GM21360 (cell line): ENCODE measurements around the gene BDH2.

ENCODE experiments used
- ATAC-seq: cut with Tn5 transposase; IDR thresholded peaks from one replicate; pipeline ENCODE4 v1.9.1; 2021; ENCODE audit warnings: mild to moderate bottlenecking, moderate library complexity; ENCODE audit not compliant: unreplicated experiment

Gene BDH2

DNA sequence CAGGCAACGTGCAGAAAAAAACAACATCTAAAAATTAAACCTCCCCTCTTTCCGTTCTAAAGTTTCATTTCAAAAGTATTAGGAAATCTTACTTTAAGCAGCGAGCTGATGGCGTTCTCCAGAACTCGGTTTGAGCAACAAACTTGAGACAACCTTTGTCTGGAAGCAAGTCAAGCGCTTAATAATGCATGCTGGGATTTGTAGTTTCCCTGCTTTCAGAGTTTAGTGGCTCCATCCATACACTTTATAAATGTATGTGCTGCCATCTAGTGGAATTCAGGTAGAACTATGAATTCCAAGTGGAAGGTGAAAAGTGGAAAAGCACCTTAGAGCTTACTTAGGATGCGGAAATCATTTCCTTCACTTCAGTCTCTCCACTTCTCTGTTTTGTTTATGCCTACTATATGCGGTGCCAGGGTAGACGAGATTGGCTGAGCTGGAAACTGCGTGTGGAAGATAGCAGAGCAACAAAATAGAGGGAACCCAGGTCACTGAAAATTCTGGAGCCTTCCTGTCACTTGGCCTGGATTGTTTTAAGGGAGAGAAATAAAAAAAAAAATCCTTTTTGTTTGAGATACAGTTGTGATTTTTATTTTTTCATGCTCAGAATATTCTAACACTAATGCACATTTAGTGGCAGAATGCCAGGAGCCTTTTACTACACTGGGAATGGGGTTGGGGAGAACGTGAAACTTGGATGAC lies at the start of gene BDH2:
Gene BDH2 (minus strand): TSS at position 144 of the 702 bp plus-strand sequence. CDS start 3,580 bp downstream, outside the sequence.
- ATAC-seq: peak; percentile 96

DNA sequence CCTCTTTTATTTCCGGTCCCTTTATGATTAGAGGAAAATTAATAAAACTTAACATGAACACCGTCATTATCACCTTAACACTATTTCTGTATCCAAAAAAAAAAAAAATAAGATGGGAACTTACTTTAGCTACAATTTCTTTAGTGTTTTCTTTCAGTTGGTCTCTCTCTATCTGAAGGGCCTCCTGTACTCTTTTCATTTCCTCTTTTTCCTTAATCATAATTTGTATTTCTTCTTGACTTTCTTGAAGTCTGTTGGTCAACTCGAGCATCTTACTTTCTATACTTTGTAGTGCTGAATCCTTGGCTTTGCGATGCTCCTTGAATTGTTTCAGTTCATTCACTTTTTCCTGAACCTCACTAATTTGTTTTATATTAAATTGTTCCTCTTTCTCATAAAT lies 45.3 kb upstream of the BDH2 start:
- ATAC-seq: no peak

DNA sequence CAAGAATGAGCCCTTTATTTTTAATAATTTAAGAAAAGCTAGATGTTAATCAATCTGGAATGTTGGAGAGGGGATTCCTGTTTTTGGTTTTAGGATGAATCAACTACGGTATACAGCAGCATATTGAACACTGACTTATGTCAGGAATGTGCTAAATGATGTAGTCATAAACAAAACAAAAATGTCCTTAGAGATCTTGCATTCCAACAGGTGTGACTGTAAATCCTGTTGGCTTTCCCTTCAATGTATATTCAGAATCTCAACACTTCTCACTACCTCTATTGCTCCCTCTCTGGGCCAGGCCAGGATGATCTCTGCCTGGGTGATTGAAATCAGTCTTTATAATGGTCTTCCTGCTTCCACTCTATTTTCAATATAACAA lies 37.8 kb upstream of the BDH2 start:
- no peak for ATAC-seq

DNA sequence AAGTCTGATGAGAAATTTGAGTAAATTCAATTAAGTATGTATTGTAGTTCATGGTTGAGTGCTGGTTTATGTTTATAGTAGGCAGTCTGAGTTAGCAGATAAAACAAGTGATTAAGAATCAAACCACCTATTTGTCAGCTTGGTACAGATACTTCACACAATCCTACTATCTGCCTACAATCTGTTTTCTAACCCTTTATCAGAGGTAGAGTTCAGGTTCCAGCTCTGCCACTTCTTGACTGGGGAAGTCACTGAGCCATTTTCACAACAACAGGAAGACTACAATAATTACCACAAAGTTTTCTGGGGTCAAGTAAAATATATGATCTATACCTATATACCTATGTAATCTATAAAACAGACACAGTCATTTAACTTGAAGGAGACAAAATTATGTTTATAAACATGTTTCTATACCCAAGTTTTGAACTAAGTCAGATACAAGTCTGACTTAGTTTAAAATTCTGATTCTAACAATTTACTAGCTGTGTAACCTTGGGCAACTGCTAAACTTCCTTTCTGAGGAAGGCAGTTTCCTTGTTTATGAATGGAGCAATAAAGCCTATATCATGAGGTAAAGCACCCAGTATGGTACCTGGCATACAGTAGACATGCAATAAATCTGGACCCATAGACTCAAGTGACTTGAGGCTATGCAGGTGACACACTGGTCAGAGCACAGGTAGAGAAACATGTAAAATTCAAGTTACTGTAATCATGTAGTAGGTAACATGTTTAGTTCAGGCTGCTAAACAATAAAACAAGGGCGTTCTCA lies 37.2 kb upstream of the BDH2 start:
- ATAC-seq: no peak

DNA sequence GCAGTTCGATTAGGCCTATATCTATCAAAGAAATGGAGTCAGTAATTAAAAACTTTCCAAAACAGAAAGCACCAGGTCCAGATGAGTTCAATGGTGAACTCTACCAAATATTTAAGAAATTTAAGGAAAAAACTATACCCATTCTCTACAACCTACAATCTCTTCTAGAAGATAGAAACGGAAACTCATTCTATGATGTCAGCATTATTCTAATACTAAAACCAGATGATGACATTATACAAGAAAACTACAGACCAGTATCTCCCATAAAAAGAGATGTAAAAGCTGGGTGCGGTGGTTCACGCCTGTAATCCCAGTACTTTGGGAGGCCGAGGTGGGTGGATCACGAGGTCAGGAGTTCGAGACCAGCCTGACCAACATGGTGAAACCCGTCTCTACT lies 29.5 kb upstream of the BDH2 start:
- no peak for ATAC-seq

DNA sequence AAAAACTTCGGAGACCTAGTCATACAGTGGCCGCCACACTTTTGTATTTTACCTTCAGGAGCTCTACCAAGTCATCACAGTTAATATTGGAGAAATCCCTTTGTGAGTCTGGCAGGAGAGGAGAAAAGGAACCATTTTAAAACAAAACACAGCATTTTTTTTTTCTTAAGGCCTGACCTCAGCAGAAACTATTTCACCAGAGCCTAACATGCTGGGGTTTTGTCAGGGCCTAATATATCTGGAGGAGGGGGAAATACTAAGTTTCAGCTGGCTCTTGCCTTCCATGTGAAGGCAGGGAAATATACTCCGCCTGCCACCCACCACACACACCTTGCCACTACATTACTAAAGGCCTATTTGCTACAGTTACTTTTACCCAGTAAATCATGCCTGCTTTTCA lies 26.5 kb upstream of the BDH2 start:
- no peak for ATAC-seq

DNA sequence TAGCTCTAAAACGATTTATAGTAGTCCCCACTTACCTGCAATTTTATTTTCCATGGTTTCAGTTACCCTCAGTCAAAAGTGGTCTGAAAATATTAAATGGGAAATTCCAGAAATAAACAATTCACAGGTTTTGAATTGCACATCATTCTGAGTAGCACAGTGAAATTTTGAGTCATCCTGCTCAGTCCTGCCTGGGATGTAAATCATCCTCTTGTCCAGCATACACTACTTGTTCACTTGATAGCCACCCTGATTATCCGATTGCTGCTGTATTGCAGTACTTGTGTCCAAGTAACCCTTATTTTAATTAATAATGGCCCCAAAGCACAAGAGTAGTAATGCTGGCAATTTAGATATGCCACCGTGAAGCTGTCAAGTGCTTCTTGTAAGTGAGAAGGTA lies 23.5 kb upstream of the BDH2 start:
- ATAC-seq: no peak

DNA sequence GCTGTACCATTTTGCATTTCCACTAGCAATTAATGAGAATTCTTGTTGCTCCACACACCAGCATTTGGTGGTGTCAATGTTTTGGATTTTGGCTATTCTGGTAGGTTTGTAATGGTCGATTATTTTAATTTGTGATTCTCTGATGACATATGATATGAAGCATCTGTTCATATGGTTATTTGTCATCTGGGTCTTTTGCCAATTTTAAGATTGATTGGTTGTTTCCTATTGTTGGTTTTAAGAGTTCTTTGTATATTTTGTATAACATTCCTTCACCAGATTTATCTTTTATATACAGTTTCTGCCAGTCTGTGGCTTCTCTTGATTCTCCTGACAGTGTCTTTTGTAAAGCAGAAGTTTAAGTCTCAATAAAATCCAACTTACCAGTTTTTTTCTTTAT lies 18.5 kb upstream of the BDH2 start:
- no peak for ATAC-seq

DNA sequence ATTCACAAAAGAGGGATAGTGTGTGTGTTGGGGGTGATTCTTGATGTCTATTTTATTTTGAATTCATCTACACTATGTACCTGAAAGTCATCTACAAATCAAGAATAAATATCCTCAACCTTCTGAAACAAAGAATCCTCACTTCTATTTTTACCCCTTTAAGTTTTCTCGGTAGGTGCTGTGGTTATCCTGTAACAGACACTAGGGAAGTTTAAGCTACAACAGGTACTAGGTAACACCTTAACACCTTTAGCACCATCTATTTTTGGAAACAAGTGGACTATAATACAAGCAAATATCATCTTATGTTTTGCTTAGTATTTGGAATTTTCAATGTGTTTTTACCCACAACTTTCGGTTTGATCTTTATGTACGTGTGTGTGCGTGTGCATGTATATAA lies 12.0 kb upstream of the BDH2 start:
- ATAC-seq: no peak

DNA sequence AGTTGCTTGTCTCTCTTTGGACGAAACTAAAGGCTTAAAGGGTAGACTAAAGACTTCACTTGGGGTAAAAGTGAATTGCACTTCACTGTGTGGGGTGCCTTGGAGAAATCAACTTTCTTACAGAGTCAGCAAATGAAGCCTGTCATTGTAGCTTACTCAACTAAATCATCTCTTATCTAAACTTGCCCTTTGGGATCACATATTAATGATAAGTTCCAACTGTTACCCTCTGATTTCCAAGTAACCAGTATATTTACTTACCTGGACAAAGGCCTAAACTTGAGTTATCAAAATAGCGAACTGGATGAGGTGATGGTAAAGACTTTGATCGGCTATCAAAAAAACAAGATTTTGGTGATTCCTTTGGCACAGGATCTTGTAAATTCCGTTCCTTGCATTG lies 8.9 kb upstream of the BDH2 start:
- ATAC-seq: no peak

DNA sequence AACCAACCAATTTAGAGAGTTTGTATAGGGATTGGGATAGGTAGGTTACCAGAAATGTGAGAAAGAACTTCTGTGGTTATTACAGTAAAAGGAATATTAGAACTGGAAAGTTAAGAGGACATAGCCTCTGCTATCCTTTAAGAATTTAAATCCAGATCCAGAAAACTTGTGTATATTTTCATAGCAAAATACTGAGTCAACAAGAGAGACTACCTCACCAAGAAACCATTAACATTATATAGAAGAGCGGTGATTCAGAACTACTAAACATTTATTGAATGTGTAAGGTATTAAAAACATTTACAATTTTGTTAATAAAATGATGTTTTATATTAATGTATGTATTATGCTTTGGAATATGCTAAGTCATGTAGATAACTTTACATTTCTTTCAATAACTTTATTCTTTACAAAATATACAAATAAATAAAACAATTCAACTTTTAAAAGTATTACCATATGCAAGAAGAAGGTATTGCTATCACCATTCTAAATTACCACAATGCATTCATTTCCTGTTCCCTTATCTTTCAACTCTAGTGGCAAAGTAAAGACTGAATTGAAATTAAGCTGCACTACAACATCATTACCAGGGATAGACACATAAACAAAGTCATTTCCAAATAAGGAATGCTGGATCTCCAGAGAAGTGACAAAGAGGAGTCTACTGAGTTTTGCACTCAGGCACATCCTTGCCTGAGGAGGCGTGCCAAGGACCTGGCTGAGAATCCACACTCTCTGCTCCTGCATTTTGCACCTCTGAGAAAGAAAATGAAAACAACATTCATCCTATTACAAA lies 6.1 kb upstream of the BDH2 start:
- no peak for ATAC-seq

DNA sequence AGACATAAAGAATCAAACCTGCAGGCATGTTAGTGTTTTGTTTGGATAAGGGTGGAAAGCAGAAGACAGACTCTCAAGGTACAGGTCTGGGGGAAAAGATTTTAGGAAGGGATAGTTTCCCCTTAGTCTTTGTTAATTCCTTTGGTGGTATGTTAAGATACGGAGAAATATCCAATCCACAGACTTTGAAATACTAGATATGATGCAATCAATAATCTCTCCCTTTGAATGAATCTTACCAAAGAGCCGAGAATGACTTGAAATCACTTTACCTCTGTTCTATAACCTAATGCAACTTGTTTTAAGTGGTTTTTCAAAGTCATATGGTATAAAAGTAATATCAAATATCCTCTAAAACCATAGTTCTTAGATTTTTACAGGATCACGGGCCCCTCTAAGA lies 5.3 kb upstream of the BDH2 start:
- no peak for ATAC-seq

DNA sequence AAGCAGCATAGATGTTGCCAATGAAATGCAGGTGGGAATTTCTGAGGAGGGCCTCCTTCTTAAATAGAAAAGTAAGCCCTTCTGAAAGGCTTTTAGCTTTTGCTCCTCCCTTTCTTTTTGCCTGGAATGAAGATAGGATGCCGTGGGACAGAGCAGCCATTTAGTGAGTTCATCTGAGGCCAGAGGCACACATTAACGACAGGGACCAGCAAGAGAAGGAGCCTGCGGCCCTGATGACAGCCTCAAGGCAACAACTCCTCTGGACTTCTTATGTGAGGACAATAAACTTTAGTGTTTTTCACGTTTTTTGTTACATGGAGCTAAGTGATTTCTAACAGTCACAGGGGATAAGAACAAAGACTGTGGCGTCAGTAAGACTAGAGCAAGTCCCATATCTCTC lies 1.1 kb upstream of the BDH2 start:
- no peak for ATAC-seq

DNA sequence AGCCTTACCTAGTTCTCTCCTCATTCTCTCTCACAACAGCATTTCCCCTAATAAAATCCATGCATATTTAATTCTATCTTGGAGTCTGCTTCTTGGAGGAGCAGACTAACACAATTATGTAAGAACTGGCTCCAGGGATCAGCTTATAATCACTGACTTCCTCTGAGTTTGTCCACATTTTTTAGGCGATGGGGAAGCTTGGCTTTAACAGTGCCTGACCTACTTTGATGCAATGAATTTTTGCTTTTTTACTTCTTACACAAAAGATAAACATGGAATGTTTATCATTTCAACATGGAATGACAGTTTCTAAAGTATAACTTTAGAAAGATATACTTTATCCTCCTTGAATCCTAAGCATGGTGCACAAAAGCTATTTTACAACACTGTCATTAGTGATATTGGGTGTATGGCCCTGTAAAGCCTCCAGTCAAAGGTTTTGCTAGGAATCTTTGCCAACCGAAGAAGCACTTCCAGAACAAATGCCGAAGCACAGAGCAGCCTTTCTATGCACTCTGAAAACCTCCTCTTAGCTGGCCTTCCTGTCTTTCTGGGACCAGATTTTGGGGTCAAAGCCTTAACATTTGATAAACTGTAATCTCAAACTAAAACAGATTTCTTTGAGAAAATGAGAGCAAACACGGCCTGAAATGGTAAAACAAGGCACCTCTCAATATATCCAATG lies 736 bp downstream of the BDH2 start:
- no peak for ATAC-seq

DNA sequence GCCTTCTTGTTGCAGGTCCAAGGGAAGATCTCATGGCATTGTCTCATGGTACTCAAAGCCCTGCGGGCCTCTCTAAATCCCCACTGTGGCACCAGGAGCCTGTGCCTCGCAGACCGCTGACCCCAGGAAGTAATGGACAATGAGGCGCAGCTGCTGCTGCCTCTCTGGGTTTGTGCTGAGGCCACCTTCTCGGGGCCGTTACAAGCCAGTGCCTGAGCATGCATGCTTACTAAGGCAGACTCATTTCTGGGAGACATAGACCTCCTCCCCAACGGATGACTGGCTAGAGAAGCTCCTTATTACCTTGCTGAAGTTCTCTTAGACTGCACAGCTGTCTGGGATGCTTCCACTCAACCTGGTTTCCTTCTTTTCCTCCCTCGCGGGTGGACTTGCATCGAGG lies 1.3 kb downstream of the BDH2 start:
- no peak for ATAC-seq

DNA sequence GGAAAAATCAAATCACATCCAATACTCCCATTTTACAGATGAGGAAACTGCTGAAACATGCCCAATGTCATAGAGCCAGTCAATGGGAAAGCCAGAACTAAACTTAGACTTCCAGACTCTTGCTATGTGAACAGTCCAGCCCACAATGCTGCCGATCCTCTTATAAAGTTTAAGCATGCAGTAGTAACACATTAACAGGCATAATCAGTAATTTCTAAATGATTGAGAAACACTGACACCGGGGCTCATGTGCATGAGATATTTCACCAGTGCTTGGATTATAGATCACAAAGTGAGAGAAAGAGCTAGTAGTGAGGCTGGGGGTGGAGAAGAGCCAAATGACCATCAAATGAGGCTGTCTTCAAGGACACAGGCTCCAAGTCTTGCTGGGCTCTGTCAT lies 2.5 kb downstream of the BDH2 start:
- no peak for ATAC-seq

DNA sequence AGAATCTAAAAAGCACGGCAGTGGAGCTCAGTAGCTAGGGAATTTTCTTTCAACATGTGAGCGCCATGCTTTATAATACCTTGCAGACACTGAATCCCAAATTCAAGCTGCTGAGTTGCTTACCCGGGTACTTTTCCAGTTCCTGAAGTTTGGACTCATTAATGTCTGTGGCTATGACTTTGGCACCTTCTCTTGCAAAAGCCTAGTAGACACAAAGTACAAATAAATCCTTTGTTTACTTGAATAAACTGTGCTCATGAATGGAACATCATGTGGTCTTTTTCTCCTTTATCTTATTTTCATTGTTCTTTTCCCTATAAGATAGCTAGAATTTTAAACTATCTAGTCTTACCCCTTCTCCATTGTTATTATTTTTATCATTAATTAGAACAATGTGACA lies 4.6 kb downstream of the BDH2 start:
- ATAC-seq: no peak

DNA sequence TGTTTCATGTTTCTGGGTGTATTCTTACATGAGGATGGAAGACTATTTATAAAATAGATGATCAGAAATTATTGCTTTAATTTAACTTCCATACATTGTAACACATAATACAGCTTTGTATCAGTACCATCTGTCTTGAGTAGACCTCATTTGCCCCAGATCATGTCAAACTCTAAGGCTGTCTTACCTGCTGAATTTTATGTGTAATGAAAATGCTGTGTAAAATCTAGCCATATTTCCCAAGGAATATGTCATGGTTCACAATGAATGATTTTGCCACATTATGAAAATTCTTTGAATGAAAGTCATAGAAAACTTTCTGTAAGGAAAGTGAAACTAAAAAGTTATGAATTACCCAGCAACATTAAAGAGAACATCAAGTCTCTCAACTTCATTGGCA lies 7.4 kb downstream of the BDH2 start:
- no peak for ATAC-seq

DNA sequence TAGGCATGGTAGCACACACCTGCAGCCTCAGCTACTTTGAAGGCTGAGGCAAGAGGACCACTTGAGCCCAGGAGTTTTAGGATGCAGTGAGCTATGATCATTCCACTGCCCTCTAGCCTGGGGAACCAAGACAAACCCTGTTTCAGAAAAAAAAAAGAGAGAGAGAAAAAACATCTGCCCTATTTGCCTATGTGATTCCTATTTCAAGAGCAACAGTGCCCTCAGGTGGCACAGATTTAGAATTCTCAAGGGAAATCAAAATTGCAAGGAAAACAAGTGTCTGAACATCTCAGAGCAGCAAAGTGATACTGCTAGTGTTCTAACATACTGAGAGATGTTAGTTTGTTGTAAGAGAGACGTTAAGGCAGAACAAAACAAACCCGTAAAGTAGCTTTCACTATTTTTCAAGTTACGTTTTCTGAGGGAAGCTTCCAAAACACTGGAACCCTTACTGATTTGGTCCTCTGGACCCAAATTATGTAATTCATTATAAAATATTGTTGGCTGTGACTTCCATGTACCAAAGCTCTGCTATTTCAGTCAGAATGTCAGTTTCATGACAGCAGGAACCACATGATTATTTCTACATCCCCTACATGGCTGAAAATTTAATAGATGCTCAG lies 7.9 kb downstream of the BDH2 start:
- ATAC-seq: peak; percentile 64

DNA sequence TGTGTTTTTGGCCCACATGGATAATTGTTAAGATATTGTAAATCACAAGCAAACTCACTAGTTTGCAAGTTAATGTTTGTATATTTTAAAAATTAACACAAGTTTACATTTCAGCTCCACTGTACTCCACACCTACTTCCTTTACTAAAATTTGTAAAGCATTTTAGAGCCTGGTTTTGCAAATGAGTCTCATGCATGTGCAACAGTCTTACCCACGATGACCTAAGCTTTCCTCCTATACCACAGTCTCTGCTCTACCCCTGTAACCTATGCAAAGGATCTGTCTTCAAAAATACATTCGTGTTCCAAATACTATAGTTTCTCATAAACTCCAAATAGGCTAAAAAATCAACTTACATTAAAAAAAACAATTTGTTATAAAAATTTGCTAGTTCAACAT lies 10.2 kb downstream of the BDH2 start:
- ATAC-seq: no peak

DNA sequence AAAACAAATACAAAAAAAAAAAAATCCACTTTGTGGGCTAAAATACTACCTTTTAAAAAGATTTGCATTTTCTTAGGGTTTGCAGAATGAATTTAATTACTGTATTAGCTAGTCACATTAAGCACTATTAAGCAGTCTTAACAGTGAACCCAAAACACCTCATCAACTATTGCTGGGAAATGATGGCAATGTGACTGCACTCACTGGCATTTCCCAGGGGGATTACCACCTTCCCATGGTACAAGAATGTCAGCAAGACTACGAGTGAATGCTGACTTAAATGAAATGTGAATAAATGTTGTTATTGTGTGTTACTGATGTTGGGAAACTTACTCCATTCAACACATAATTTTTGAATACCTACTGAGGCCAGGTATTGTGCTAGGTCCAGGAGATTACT lies 13.1 kb downstream of the BDH2 start:
- ATAC-seq: no peak
